Psoas muscle (tissue), 8 donors: ENCODE results near the gene B3GAT1. TPM values are rescaled to one million over a fixed set of nuclear protein-coding genes. Genes with fewer than 3 reads are reported as not detected.

ENCODE experiments used
- ATAC-seq, 4 donors: fragments of 200-7000 bp; cut with Tn5 transposase; one replicate each; pipeline ENCODE4 v1.9.1; 2020; ENCODE audit warnings: moderate library complexity in 3 of 4, mild to moderate bottlenecking in 2 of 4
- DNase-seq, 2 donors: peaks; one replicate each; pipeline ENCODE4 v3.0.0-alpha.2; 2020
- H3K27ac ChIP-seq: fragments of 200-600 bp; one replicate; pipeline ENCODE4 v1.8.0; 2022
- H3K27me3 ChIP-seq, 3 donors: fragments of 200-600 bp in 1 of 3; one replicate each; pipeline versions ENCODE4 v1.6.1 to v1.8.0; 2013 to 2022; ENCODE audit warnings: low read length in 2 of 3, mild to moderate bottlenecking in 2 of 3, moderate library complexity in 1 of 3; ENCODE audit not compliant: insufficient read depth in 3 of 3
- H3K36me3 ChIP-seq, 2 donors: fragments of 200-600 bp in 1 of 2; one replicate each; pipeline versions ENCODE4 v1.6.1 to v1.8.0; 2013 to 2022; ENCODE audit warnings: low read depth in 1 of 2, mild to moderate bottlenecking in 1 of 2, moderate library complexity in 1 of 2; ENCODE audit not compliant: insufficient read depth in 1 of 2
- H3K4me1 ChIP-seq: fragments of 200-600 bp; one replicate; pipeline ENCODE4 v1.8.0; 2022
- H3K4me3 ChIP-seq: fragments of 200-600 bp; one replicate; pipeline ENCODE4 v1.8.0; 2022; ENCODE audit warnings: mild to moderate bottlenecking
- H3K9me3 ChIP-seq: fragments of 200-600 bp; one replicate; pipeline ENCODE4 v1.8.0; 2022
- WGBS, 3 donors: extraction: QIAGEN DNeasy Blood & Tissue Kit; methylation state at CpG; one replicate each; pipeline versions ENCODE4 v1.1.6 to v1.1.7; 2013; 5-methylcytosine and 5-hydroxymethylcytosine counted together
- intact Hi-C, 2 donors: fragments of 100-400 bp; cut with DNase I; formaldehyde crosslinking; loops; one replicate each; pipeline versions ENCODE4 v1.11.0 to v1.14.2; 2022
- long read RNA-seq, 2 donors: library from polyadenylated mRNA; unstranded; transcript quantifications; one replicate each; pipeline ENCODE4 v2.0.0, GENCODE V29; 2021
- polyA plus RNA-seq, 3 donors: library from polyadenylated mRNA; stranded (reverse); fragments of 200-250 nt; gene quantifications; one replicate each; pipeline ENCODE4 v1.2.3, GENCODE V29; 2013
- total RNA-seq, 4 donors: library from RNA; stranded (reverse); fragmentation: NEBNext Ultra II Directional in 2 of 4; extraction: Animal tissue kit (Norgen Biotek cat#: 25700) in 2 of 4; gene quantifications; one replicate each; pipeline versions ENCODE4 v1.2.1 to v1.2.4, GENCODE V29; 2021 to 2023
- TF ChIP-seq, protein P1 (sequence below): fragments of 200-600 bp; IDR thresholded peaks from one replicate; pipeline ENCODE4 v1.8.0; 2022; ENCODE audit warnings: antibody characterized with exemption
- donor health status: healthy with polysubstance abuse.
- donor health status: DM: no; HTN: no; CAD: no; lungs with moderate emphysema.
- donor health status: Bipolar disorder and iron deficiency.
- donor health status: healthy.
- donor health status: DM: yes; HTN: yes; CAD: no.
- donor health status: DM: no; HTN: no; CAD: no.
- donor health status: DM: no; HTN: no; CAD: no.
- donor health status: DM: yes; HTN: yes; CAD: no.

B3GAT1 gene, protein sequence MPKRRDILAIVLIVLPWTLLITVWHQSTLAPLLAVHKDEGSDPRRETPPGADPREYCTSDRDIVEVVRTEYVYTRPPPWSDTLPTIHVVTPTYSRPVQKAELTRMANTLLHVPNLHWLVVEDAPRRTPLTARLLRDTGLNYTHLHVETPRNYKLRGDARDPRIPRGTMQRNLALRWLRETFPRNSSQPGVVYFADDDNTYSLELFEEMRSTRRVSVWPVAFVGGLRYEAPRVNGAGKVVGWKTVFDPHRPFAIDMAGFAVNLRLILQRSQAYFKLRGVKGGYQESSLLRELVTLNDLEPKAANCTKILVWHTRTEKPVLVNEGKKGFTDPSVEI
- total RNA-seq (under 1 TPM in 1 of 4 donors, not detected in 3; 0.13 TPM), polyA plus RNA-seq (under 1 TPM; 0.01 to 0.09 (median 0.03) TPM)
- long read RNA-seq, donor 1, result 0 reads
- long read RNA-seq, donor 2, result 0 reads

DNA sequence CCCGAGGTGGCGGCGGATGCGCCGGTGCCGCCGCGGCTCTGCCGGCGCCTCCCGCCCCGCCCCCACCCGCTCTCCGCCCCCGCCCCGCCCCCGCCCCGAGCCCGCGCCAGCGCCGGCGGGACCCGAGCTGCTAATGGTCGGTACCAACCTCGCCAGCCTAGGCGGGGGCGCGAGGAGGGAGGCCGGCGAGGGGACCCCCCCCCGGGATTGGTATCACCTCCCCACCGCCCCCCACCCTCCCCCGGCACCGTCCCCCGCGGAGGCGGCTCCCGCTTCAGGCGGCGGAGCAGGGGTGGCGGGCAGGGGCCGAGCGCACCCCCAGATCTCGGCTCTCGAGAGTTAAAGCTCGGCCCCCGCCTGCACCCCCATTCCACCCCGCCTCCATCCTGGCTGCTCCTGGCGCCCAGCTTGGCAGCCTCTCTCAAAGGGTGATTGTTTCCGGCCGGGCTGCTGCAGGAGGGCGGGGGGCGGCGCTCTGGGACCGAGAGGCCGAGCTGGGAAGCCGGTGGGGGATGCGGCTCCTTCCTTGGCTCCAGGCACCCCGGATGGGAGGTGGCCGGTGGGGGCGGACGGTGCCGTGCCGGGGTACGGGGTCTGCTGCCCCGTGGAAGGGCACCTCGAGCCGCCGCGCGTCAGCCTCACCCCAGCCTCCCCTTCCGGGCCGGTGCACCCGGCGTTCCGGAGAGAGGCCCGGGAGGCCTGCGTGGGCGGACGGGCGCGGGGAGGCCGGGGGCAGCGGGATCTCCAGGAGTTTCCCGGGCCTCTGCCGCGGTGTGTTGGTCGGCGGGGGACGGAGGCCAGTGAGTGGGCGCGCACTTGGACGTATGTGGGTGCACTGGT lies at the start of gene B3GAT1:
B3GAT1 (minus strand) TSS at position 40 of the 840 bp plus-strand sequence. CDS start 24,583 bp downstream, outside the sequence.
- TF ChIP-seq, protein P1, sequence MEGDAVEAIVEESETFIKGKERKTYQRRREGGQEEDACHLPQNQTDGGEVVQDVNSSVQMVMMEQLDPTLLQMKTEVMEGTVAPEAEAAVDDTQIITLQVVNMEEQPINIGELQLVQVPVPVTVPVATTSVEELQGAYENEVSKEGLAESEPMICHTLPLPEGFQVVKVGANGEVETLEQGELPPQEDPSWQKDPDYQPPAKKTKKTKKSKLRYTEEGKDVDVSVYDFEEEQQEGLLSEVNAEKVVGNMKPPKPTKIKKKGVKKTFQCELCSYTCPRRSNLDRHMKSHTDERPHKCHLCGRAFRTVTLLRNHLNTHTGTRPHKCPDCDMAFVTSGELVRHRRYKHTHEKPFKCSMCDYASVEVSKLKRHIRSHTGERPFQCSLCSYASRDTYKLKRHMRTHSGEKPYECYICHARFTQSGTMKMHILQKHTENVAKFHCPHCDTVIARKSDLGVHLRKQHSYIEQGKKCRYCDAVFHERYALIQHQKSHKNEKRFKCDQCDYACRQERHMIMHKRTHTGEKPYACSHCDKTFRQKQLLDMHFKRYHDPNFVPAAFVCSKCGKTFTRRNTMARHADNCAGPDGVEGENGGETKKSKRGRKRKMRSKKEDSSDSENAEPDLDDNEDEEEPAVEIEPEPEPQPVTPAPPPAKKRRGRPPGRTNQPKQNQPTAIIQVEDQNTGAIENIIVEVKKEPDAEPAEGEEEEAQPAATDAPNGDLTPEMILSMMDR, result no peak
- H3K9me3 ChIP-seq, result no peaks in the 10 kb centered on the region
- DNase-seq (no peak), ATAC-seq (no peak)
- H3K36me3 ChIP-seq, result no peaks in the 10 kb centered on the region
- intact Hi-C loops, result no loop called here
- H3K27ac ChIP-seq, result no peak within 1 kb of the TSS
- H3K4me1 ChIP-seq, result no peaks in the 10 kb centered on the region
- peaks cover 3 to 72% (median 39%) of the 10 kb centered on the region in 3 donors for H3K27me3 ChIP-seq
- peak within 1 kb of the TSS; percentile 54 for H3K4me3 ChIP-seq
- 1 to 2% (median 1%) methylated on average over 37 to 94 of the region's 94 CpGs for WGBS, 3 donors

DNA sequence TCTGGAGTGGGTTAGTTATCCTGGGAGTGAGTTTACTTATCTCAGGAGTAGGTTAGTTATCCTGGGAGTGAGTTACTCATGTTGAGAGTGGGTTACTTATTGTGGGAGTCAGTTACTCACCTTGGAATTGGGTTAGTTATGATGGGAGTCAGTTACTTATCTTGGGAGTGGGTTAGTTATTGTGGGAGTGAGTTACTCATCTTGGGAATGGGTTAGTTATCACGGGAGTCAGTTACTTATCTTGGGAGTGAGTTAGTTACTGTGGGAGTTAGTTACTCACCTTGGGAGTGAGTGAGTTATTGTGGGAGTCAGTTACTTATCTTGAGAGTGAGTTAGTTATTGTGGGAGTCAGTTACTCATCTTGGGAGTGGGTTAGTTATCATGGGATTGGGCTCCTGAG lies 49.6 kb upstream of the B3GAT1 start:
- peaks cover 0 to 23% (median 7%) of the 10 kb centered on the region in 3 donors for H3K27me3 ChIP-seq
- no peak overlapping the region for H3K27ac ChIP-seq
- no peaks in the 10 kb centered on the region for H3K36me3 ChIP-seq
- no peaks in the 10 kb centered on the region for H3K9me3 ChIP-seq
- WGBS, 3 donors, result 62 to 69% (median 63%) methylated on average over 1 of the region's 1 CpG
- no peak for DNase-seq
- no peaks in the 10 kb centered on the region for H3K4me1 ChIP-seq
- ATAC-seq, result no peak
- no peak overlapping the region for H3K4me3 ChIP-seq
- intact Hi-C loops, result no loop called here
- TF ChIP-seq, protein P1, result no peak

DNA sequence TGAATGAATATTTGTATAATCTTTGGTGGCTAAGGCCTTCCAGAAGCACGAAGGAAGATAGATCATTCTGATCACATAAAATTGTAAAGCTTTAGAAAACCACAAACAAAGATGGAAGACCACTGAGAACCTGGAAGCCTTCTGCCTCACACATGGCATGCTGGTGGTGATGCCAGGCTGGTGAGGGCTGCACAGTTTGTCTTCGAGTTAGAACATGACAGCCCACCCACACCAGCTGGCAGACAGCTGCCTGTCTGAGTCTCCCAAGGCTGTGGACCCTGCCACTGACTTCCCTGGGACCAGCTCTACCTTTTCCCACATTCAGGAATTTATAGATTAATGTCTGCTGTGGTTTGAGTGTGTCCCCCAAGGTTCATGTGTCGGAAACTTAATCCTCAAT lies 48.8 kb upstream of the B3GAT1 start:
- Histone ChIP-seq H3K4me3 (no peak overlapping the region), H3K27me3 (peaks cover 0 to 16% (median 4%) of the 10 kb centered on the region in 3 donors), H3K9me3 (no peaks in the 10 kb centered on the region), H3K27ac (no peak overlapping the region), H3K4me1 (no peaks in the 10 kb centered on the region), H3K36me3 (no peaks in the 10 kb centered on the region)
- ATAC-seq, result no peak
- WGBS, 3 donors, result 47 to 50% (median 47%) methylated on average over 3 of the region's 3 CpGs
- TF ChIP-seq, protein P1, result no peak
- DNase-seq, result no peak
- intact Hi-C loops, result no loop called here

DNA sequence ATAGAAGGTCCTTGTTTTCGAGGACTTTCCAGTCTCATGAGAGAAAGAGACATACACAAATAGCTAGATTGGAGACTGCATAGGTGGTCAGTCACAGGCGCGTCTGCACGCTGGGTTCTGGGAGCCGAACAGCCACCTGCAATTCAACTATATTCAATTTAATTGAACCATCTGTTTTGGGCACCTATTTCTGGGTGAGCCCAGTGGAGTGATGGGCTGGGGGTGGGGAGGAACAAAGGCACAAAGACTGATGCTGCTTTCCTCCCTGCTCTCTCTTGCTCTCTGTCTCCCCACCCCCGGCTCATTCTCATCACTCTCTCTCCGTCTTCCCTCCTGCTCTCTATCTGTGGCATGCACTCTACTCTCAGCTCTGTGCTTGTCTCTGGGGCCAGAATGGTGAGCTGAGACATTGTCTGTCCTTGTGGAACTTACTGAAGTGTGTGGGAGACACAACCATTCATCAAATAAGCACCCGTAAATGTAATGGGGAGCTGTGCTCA lies 48.1 kb upstream of the B3GAT1 start:
- ATAC-seq (no peak), DNase-seq (no peak)
- no peaks in the 10 kb centered on the region for H3K9me3 ChIP-seq
- WGBS, 3 donors, result 69 to 70% (median 70%) methylated on average over 7 to 8 of the region's 8 CpGs
- H3K4me3 ChIP-seq, result no peak overlapping the region
- no peaks in the 10 kb centered on the region for H3K4me1 ChIP-seq
- H3K27me3 ChIP-seq, result peaks cover 0 to 8% (median 3%) of the 10 kb centered on the region in 3 donors
- TF ChIP-seq, protein P1, result no peak
- intact Hi-C loops, result no loop called here
- H3K27ac ChIP-seq, result no peak overlapping the region
- H3K36me3 ChIP-seq, result no peaks in the 10 kb centered on the region
